Testis (tissue), 2 donors: Measurements from ENCODE around the gene MEGF11.

ENCODE experiments used
- CTCF ChIP-seq, 3 experiments: fragments of 450-650 bp in 2 of 3; fragments of 200-600 bp in 1 of 3; sonication (generic) in 1 of 3; IDR thresholded peaks; one replicate each; pipeline ENCODE4 v1.5.1; 2016 to 2019; ENCODE audit warnings: antibody characterized with exemption in 3 of 3, mild to moderate bottlenecking in 2 of 3, moderate library complexity in 1 of 3
- POLR2A ChIP-seq: fragments of 450-650 bp; IDR thresholded peaks from one replicate; pipeline ENCODE4 v1.6.1; 2017; ENCODE audit warnings: antibody characterized with exemption, mild to moderate bottlenecking, moderate library complexity

GRCh38 chr15:66071160-66071920 is 182.2 kb downstream of the MEGF11 start:
- TF ChIP-seq CTCF (IDR thresholded peaks at IDR 0.05), result no peak
- no peak for TF ChIP-seq POLR2A
